ENCODE results near the gene APBB2.
"Not testable (repeated sequence)": the region's sequence is repeated elsewhere in the genome, so short reads cannot be mapped to it uniquely, and the experiment has no call there.

Gene APBB2

DNA sequence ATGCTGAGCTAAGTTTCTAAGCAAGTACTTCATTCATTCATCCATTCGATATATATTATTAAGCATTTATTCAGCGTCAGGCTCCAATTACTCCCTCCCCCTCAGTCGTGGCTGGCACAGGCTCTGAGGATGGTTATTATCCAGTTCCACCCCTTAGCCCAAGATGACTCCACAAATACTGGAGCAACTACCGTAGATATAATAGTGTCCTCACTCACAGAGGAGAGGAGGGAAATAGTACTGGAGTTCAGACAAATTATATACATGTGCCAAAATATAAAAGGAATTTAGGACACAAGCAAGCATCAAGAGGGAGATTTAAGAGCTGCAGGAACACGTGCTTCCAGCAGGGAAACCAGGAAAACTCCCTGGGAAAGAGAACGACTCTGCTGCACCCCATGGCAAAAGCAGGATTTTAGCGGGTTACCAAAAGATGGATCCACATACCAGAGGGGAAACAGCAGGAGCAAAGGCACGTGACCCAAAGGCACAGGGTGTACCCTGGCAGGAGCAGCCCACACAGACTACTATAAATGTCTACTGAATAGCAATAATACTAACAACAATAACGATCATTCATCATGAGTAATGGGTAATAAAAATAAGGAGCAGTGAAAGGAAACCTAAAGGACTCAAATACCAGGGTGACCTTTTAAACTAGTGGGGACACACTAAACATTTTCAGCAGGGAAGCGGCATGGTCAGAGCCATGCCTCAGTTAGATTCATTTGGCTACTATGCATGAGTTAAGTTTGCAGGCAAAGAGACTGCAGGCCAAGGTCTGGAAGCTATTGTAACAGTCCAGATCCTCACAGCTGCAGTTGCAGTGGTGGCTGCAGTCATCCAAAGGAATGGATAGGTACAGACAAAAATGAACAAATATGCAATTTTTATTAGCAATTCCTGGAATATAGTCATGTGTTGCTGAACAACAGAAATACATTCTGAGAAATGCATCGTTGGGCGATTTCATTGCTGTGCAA is 153.7 kb downstream of the APBB2 start:
- no peak for DNase-seq (ENCODE audit: low read depth)

DNA sequence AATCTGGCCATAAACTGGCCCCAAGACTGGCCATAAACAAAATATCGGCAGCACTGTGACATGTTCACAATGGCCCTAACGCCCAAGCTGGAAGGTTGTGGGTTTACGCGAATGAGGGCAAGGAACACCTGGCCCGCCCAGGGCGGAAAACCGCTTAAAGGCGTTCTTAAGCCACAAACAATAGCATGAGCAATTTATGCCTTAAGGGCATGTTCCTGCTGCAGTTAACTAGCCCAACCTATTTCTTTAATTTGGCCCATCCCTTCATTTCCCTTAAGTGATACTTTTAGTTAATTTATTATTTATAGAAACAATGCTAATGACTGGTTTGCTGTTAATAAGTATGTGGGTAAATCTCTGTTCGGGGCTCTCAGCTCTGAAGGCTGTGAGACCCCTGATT is 154.9 kb downstream of the APBB2 start:
- not testable (repeated sequence) for DNase-seq (ENCODE audit: low read depth)

DNA sequence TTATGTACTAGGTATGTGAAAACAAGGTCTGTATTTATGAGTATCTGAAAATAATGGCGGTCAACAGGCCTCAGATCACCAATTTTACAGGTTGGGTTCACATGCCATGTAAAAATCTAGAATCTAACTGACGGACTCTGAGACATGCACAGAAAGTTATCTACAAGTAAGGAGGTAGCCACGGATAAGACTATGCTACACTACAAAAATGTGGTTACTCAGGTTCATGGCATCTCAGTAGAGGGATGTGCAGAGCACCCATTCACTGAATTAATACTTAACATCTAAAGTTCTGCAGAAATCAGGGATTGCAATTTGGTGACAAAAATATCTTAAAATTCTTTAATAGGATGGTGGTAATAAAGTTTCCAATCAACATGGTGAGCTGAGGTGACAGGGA is 155.9 kb downstream of the APBB2 start:
- DNase-seq (ENCODE audit: low read depth) = no peak

DNA sequence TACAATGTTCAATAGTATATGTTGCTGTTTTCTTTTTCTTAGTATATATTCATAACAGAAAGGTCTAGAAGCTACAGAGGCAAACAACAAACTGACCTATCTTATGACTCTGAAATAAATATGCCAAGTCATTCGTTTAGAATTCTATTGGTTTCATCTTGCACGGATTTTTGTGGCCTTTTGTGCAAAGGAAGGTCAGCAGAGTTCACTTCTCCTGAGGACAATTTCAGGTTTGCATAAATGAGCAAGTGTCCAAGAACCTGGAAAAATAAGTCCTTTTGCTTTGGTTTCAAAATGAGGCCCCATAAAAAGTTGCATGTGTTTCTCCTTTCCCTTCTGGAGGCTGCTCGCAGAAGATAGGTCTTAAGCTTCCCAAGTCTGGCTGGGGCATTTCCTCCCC is 156.9 kb downstream of the APBB2 start:
- no peak for DNase-seq (ENCODE audit: low read depth)

DNA sequence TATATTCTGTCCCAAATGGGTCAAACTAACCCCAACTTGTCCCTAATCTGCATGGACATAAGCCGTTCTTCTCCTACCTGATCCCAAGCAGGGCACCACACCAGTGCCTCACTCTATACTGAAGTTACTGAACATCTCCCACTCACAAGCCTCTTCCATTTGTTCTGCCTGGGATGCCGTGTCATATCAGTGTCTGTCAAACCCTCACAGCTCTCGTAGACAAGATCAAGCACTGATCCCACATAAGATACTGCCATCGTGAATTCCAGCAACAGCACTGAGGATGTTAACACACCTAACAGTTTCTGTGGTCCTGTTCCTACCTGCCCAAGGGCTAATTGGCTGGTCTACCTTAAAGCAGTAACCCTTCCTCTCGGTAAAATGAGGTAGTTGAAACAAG is 162.1 kb downstream of the APBB2 start:
- DNase-seq (ENCODE audit: low read depth) = no peak

DNA sequence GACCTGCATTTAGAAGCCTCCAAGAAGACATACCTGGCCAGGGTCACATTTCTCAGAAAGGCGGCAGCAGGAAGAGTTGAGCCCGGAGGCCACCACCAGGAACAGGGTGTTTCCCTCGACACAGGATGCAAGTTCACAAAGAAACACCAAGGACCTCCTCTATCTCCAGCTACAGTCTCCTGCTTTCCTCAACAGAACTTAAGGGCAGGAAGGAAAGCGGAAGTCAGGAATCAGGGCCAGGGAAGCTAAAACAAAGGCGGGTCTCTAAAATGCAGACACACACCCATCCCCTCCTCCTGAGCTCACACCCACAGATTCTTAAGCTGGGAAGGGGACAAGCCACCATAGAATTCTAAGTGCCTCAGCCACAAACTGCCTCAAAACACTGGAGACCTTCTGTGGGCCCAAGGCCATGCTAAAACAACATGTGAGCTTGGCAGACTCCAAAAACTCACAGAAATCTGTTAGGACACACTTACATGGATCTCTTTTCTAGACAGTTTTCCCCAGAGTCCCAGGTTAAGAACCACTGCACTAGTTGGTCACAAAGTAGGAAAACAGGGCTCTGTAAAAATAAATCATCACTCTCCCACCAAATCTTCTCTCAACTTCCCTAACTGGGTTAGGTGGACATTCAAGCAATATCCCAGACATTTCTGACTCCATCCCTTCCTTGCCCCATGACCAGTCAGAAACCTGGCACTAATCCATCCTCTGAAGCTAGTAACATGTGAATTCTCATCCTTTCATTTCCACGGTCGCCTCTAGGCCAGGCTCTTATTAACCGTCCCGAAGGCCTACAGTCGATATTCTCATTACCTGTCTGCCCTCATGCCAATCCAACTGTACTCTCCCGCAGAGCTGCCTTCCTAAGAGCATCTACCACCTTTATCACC is 163.2 kb downstream of the APBB2 start:
- no peak for DNase-seq (ENCODE audit: low read depth)

DNA sequence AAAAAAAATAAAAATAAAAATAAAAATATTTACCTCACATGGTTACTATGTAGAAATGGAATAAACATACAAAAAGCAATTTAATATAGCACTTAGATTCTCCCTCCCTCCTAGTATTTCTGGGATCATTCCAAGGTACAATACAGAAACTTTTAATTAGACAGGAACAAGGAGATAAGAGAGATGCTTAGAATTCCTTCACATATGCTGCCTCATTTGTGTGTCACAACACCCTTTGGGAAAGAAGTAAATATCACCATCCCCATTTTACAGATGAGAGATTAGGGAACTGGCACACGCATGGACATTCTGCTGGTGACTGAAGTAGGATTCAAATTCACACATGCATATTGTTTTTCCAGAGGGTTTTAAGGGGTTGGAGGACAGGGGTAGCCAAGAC is 164.2 kb downstream of the APBB2 start:
- DNase-seq (ENCODE audit: low read depth) = no peak

DNA sequence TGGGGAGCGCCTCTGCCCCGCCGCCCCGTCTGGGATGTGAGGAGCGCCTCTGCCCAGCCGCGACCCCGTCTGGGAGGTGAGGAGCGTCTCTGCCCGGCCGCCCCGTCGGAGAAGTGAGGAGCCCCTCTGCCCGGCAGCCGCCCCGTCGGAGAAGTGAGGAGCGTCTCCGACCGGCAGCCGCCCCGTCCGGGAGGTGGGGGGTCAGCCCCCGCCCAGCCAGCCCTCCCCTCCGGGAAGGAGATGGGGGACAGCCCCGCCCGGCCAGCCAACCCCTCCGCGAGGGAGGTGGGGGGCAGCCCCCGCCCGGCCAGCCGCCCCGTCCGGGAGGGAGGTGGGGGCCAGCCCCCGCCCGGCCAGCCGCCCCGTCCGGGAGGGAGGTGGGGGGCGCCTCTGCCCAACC is 165.2 kb downstream of the APBB2 start:
- DNase-seq (ENCODE audit: low read depth) = not testable (repeated sequence)

DNA sequence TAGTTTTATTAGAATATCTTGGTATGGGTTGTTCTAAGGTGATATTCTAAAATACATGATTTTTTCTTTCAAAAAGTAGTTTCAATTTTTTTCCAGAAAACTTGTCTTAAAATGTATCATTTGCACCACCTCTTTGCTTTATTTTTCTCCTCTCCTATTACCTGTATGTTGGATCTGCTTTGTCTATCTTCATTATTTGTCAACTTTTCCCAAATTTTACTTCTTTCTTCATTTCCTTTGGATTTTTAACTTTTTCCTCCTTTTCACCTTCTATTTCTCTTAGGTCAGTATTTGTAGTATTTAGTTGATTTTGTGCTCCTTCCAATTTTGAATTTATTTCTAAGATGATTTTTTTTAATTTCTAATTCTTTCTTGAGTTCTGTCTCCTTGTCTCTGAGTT is 169.6 kb downstream of the APBB2 start:
- no peak for DNase-seq (ENCODE audit: low read depth)

DNA sequence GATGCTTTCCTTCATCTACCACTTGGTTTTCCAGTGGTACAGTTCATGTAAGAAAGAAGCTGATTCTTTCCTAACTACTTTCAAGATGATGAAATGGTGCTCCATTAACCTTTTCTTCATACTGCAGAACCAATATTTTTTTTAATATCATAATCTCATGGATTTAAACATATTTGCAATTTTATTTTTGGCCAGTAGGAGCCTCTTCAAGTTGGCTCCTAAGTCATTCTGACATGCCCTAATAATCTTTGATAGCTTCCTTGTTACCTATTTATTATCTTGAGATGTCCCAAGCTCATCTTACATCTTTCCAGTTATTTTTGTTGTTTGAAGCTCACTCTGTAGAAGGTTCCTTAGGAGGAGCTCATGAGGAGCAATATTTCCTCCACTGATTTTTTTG is 170.2 kb downstream of the APBB2 start:
- no peak for DNase-seq (ENCODE audit: low read depth)

DNA sequence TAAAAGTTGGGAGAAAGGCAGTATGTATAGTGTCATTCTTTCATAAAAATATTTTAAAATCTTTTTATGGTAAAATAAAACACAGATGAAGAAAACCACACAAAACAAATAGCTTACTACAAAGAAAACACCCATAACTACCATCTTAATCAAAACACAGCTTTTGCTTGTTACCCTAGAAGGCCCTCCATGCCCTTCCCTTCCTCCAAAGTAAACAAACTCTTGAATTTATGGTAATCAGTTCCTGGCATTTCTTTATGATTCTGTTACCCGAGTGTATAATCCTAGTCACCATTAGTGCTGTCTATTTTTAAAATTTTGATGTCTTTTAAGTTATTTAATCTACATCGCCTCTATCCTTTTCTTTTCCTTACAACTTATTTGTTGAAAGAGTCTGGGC is 170.9 kb downstream of the APBB2 start:
- DNase-seq (ENCODE audit: low read depth) = no peak

DNA sequence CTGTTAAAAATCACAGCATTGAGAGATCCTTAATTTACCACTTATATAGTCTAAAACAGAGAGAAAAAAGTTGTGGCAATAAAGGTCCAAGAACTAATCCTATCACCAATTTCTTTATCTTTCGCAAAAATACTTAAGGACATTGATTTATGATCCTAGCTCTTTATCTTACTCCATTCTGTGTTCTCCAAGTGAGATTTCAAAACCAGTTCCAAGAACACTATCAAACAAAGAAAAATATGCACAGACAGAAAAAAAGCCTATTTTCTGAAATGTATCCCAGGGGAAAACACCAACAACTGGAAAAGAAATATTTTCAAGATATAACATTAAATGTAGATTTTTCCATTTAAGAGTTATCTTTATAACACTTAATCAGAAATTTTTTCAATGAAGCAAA is 172.8 kb downstream of the APBB2 start:
- no peak for DNase-seq (ENCODE audit: low read depth)

DNA sequence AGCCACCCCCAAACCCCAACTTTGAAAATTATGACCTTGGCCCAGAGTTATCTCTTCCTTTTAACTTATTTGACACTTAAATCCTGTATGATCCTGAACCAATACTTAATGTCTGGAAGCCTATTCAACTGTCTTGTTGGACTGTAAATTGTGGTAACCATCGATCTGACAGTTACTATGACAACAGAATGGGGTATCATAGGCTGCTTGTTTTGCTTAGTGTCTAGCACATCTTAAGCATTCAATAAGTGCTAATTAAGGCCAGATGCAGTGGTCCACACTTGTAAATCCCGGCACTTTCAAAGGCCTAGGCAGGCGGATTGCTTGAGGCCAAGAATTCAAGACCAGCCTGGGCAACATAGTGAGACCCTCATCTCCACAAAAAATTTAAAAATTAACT is 175.0 kb downstream of the APBB2 start:
- no peak for DNase-seq (ENCODE audit: low read depth)

DNA sequence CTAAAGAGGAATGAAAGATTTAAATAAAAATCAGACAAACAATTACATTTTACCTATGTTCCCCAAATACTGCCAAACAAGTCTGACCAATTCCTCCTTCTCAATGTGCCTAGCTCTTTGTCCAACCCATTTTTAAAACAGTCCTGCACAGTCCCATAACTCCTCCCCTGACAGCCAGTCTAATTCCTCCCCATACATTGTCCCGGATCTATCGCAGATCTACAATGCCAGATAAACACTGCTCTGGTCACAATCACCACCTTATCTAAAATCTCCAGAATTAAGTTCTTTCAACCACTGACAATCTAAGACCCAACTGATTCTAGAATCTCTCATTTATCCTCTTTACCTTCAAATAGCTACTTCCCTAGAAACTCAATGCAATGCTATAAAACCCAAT is 176.0 kb downstream of the APBB2 start:
- DNase-seq (ENCODE audit: low read depth) = no peak

DNA sequence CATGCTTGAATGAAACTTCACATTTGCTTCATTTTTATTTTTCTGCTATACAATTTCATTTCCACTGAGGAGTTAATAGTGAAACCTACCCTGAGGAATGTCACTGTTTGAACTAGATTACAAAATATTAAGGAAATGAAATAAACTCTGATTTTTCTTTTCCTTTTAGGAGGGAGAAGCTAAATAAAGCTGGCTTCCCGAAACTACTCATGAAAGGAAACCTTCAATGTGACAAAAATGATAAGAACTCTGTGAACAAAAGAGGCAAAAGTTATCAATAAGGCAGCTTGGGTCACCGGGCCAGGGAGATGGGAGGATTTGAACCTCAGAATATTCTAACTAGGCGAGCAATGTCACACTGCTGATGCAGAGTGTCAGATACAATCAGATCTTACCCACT is 185.2 kb downstream of the APBB2 start:
- DNase-seq (ENCODE audit: low read depth) = no peak

DNA sequence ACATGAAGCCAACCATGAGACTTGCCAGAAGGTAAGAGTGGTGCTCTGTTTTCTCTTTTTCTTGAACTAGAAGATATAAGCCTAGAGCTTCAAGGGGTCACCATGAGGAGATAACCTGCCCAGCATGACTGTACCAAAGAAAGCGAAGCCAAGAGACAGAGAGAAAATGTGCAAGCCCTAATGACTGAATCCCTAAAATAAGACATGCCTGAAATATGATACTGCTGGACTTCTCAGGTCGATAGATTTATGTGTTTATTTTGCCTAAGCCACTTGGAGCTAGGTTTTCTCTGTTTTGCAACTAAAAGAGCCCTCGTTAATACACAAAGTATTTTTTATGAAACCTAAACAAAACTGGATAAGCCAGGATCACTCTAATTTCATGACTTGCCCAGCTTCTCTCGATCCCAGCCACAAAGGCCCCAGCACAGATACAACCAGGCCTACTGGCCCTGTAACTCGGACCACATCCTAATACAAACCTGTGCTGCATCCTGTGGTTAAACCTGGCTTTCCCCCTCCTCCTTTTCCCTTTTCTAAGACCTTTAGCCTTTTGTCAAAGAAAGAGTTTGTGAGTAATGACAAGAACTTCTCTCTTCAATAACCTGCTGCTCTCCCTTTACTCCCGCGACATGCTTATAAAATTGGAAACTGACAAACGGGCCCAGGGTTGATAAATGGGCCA is 185.8 kb downstream of the APBB2 start:
- DNase-seq (ENCODE audit: low read depth) = no peak

DNA sequence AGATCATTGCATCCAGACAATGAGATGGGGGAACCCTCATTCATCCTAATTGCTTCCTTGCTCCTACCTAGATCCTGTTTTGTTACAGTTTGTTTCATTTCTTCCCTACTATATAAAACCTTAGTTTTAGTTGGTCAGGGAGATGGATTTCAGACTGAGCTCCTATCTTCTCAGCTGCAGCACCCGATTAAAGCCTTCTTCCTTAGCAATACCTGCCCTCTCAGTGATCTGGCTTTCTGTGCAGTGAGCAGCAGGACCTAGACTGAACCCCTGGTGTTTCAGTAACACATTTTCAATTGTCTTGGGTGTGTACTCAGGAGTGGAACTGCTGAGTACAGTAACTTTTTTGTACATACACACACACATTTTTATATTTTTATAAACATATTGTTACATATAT is 187.4 kb downstream of the APBB2 start:
- DNase-seq (ENCODE audit: low read depth) = no peak

DNA sequence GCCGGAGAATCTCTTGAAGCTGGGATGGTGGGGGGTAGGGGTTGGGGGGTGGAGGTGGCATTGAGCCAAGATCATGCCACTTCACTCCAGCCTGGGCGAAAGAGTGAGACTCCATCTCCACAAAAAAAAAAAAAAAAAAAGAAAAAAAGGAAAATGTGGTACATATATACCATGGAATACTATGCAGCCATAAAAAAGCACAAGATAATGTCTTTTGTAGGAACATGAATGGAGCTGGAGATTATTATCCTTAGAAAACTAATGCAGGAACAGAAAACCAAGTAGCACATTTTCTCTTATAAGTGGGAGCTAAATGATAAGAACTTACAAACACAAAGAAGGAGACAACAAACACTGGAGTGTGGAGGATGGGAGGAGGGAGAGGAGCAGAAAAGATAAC is 188.5 kb downstream of the APBB2 start:
- no peak for DNase-seq (ENCODE audit: low read depth)

DNA sequence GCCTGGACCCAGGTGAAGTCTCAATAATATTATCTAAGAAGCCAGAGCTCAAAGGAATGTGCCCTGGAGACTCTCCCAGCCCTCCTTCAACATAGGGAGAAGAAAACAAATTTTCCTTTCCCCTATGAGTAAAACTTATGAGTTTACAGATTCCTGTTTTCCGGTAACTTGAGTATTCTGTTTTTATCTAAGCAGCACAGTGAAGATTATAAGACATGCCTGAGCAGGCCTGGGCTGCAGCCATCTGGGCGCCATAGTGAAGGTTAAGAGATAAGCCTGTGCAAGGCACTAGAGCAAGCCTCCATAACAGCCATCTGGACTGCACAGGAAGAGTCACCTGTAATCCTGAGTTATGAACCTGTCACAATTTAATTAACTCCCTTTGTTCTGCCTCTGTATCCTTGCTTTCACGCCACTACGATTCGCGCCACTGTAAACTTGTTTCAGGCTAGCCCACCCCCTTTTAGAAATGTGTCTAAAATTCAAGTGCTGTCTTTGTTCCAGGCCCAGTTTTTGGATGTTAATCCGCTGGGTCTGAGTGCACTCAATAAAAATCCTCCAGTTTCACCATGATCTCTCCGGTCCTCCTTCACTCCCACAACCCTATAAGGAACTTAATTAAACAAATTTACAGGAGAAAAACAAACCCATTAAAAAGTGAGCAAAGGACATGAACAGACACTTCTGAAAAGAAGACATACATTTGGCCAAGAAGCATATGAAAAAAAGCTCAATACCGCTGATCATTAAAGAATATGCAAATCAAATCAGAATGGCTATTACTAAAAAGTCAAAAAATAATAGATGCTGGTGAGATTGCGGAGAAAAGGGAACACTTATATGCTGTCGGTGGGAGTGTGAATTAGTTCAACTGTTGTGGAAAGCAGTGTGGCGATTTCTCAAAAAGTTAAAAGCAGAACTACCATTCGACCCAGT is 189.5 kb downstream of the APBB2 start:
- no peak for DNase-seq (ENCODE audit: low read depth)

DNA sequence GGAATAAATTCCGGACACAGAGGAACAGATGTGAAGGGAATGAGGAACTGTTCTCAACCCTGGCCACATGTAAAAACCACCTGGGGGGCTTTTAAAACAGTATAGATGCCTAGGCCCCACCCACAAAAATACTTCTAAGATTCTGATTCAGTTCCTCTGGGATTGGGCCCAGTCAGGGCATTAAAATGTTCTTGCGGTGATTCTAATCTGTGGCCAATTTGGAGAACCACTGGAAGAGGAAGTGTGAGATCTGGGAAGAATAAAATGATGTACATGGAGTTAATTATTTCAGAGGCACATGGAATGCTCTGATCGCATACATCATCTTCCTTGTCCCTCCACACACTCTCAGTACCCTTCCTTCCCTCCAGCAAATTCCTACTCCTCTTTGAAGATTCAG is 192.2 kb downstream of the APBB2 start:
- no peak for DNase-seq (ENCODE audit: low read depth)

DNA sequence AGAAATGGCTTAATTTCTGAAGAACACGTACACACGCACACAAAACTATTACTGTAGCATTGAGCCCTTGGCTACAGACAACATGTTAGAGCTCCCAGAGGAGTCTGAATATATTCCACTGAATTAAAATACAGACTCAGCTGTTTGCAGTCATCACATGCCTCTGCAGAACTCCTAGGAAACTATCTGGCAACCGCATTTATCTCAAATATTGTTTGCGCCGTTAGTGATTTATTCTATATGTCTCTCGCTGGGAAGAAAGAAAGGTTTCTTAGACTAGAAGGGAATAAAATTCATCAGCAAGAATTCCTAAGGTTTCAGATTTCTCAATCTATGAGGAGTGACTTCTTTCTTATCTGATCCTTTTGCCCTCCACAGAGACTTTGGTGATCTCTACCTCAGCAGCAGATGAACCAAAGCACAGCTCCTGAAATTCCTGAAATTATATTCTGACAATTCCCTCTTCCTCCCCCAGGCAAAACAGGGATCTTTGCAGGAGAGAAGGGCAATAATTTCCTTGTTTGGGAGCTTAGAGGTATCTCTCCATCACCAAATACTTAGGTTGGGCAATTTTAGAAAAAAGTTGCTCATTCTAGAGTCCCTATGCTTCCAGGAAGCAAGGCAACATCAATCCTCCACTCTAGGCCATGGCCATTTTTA is 199.2 kb downstream of the APBB2 start:
- no peak for DNase-seq (ENCODE audit: low read depth)

Measured in stimulated activated CD4-positive, alpha-beta T cell treated with anti-CD3 and anti-CD28 coated beads, Interleukin-2, amount 100 ng/mL, for 4 hours (primary cell).